SU-DHL-6 (cell line): ENCODE data around the gene BAIAP2L1.

Source experiments
- H2AFZ ChIP-seq: fragments of 200-600 bp; sonication (generic); 2 replicates; pipeline ENCODE4 v1.6.1; 2014; ENCODE audit warnings: low read depth, mild to moderate bottlenecking, moderate library complexity, mixed read lengths, antibody characterized with exemption, low read length; ENCODE audit not compliant: severe bottlenecking
- H3F3A ChIP-seq: fragments of 200-600 bp; shearing (Covaris generic); 2 replicates; pipeline ENCODE4 v1.6.0; 2016; ENCODE audit warnings: antibody characterized with exemption, mild to moderate bottlenecking; ENCODE audit not compliant: insufficient read depth
- H3K27ac ChIP-seq: fragments of 200-600 bp; sonication (generic); 2 replicates; pipeline ENCODE4 v1.5.1; 2016; ENCODE audit warnings: low read depth, mild to moderate bottlenecking, low read length, moderate library complexity, mixed read lengths
- H3K27me3 ChIP-seq: fragments of 200-600 bp; sonication (generic), shearing (Covaris generic); 2 replicates; pipeline ENCODE4 v1.6.0; 2014; ENCODE audit warnings: mild to moderate bottlenecking, low read length
- H3K36me3 ChIP-seq: fragments of 200-600 bp; sonication (generic); 2 replicates; pipeline ENCODE4 v1.6.1; 2014; ENCODE audit warnings: mild to moderate bottlenecking, low read length, mixed read lengths
- H3K4me2 ChIP-seq: fragments of 300-600, 200-600 bp; shearing (Covaris generic), sonication (generic); 2 replicates; pipeline ENCODE4 v1.6.0; 2014; ENCODE audit warnings: low read length, low read depth, mild to moderate bottlenecking; ENCODE audit not compliant: poor library complexity, severe bottlenecking
- H3K4me3 ChIP-seq: fragments of 200-600 bp; sonication (generic); 2 replicates; pipeline ENCODE4 v1.5.1; 2014; ENCODE audit warnings: antibody characterized with exemption, low read length, mild to moderate bottlenecking, mixed read lengths; ENCODE audit not compliant: insufficient read depth, poor library complexity, severe bottlenecking
- H3K79me2 ChIP-seq: fragments of 200-600 bp; sonication (generic); 2 replicates; pipeline ENCODE4 v1.6.1; 2014; ENCODE audit warnings: mild to moderate bottlenecking, low read length, moderate library complexity; ENCODE audit not compliant: insufficient read depth
- H3K9ac ChIP-seq: fragments of 200-600 bp; sonication (generic); 2 replicates; pipeline ENCODE4 v1.7.0; 2014; ENCODE audit warnings: mild to moderate bottlenecking, low read length
- H3K9me2 ChIP-seq: fragments of 200-600 bp; sonication (generic); replicated peaks from 2 replicates; pipeline ENCODE4 v1.6.1; 2014; ENCODE audit warnings: low read length; ENCODE audit not compliant: insufficient read depth
- H3K9me3 ChIP-seq: fragments of 200-600 bp; sonication (generic); 2 replicates; pipeline ENCODE4 v1.6.1; 2014; ENCODE audit warnings: low read length, mixed read lengths; ENCODE audit not compliant: insufficient read depth
- H4K20me1 ChIP-seq: fragments of 200-600 bp; sonication (generic); 2 replicates; pipeline ENCODE4 v1.6.1; 2014; ENCODE audit warnings: low read depth, mild to moderate bottlenecking, antibody characterized with exemption, low read length, moderate library complexity, mixed read lengths
- EZH2phosphoT487 ChIP-seq: fragments of 200-600 bp; sonication (generic), shearing (Covaris generic); conservative IDR thresholded peaks from 2 replicates; pipeline ENCODE4 v1.6.1; 2018; ENCODE audit warnings: mild to moderate bottlenecking, antibody characterized with exemption, low read length, moderate library complexity, mixed read lengths
- TF ChIP-seq, protein P1 (sequence below): fragments of 200-600 bp; sonication (generic); IDR thresholded peaks from one replicate; pipeline ENCODE4 v1.5.1; 2017; ENCODE audit warnings: antibody characterized with exemption, mild to moderate bottlenecking, low read length, moderate library complexity; ENCODE audit not compliant: insufficient read depth, poor library complexity, severe bottlenecking

BAIAP2L1 gene

GRCh38 chr7:98354052-98354451 is 46.8 kb downstream of the BAIAP2L1 start:
- Histone ChIP-seq H3K27ac (no peak overlapping the region), H3K4me3 (no peak overlapping the region), H3K27me3 (no peaks in the 10 kb centered on the region), H4K20me1 (no peaks in the 10 kb centered on the region), H3K9ac (no peak overlapping the region), H3K79me2 (no peaks in the 10 kb centered on the region), H3F3A (no peaks in the 10 kb centered on the region), H2AFZ (no peak overlapping the region), H3K9me3 (no peaks in the 10 kb centered on the region), H3K36me3 (no peaks in the 10 kb centered on the region), H3K9me2 (no peaks in the 10 kb centered on the region), H3K4me2 (no peak overlapping the region)
- TF ChIP-seq, protein P1, sequence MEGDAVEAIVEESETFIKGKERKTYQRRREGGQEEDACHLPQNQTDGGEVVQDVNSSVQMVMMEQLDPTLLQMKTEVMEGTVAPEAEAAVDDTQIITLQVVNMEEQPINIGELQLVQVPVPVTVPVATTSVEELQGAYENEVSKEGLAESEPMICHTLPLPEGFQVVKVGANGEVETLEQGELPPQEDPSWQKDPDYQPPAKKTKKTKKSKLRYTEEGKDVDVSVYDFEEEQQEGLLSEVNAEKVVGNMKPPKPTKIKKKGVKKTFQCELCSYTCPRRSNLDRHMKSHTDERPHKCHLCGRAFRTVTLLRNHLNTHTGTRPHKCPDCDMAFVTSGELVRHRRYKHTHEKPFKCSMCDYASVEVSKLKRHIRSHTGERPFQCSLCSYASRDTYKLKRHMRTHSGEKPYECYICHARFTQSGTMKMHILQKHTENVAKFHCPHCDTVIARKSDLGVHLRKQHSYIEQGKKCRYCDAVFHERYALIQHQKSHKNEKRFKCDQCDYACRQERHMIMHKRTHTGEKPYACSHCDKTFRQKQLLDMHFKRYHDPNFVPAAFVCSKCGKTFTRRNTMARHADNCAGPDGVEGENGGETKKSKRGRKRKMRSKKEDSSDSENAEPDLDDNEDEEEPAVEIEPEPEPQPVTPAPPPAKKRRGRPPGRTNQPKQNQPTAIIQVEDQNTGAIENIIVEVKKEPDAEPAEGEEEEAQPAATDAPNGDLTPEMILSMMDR, result no peak
- no peak for TF ChIP-seq EZH2phosphoT487

GRCh38 chr7:98352621-98353020 is 48.3 kb downstream of the BAIAP2L1 start:
- Histone ChIP-seq H3K9me3 (no peaks in the 10 kb centered on the region), H3K9me2 (no peaks in the 10 kb centered on the region), H3K79me2 (no peaks in the 10 kb centered on the region), H3F3A (no peaks in the 10 kb centered on the region), H3K27ac (no peak overlapping the region), H3K27me3 (no peaks in the 10 kb centered on the region), H3K4me2 (no peak overlapping the region), H3K9ac (no peak overlapping the region), H3K4me3 (no peak overlapping the region), H2AFZ (no peak overlapping the region), H4K20me1 (no peaks in the 10 kb centered on the region), H3K36me3 (no peaks in the 10 kb centered on the region)
- TF ChIP-seq EZH2phosphoT487, result no peak
- TF ChIP-seq, protein P1, result no peak

DNA sequence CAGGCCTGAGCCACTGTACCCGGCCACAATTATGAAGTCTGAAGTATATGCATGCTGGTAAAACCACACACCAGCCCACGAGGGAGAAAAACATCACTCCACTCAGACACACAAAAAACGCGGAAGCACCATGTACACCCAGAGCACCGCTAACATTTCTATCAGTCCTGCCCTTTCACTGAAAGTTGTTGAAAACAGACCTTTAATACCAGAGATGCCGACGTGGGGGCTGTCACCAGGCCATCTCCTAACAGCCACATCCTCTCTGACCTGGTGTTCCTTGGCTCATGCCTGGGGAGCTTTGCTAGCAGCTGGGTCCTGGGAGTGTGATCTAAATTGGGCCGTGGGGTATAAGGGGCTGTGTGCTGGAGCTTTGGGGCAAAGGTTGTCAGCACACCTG is 49.8 kb downstream of the BAIAP2L1 start:
- H3F3A ChIP-seq, result no peaks in the 10 kb centered on the region
- no peaks in the 10 kb centered on the region for H3K9me3 ChIP-seq
- no peak overlapping the region for H3K27ac ChIP-seq
- H3K4me2 ChIP-seq, result no peak overlapping the region
- H4K20me1 ChIP-seq, result no peaks in the 10 kb centered on the region
- H3K36me3 ChIP-seq, result no peaks in the 10 kb centered on the region
- TF ChIP-seq, protein P1, result no peak
- no peak for TF ChIP-seq EZH2phosphoT487
- H3K9ac ChIP-seq, result no peak overlapping the region
- no peak overlapping the region for H2AFZ ChIP-seq
- no peaks in the 10 kb centered on the region for H3K27me3 ChIP-seq
- no peaks in the 10 kb centered on the region for H3K9me2 ChIP-seq
- H3K79me2 ChIP-seq, result no peaks in the 10 kb centered on the region
- no peak overlapping the region for H3K4me3 ChIP-seq
